ENCODE data around the gene LMNA.
"Not testable (repeated sequence)": the region's sequence is repeated elsewhere in the genome, so short reads cannot be mapped to it uniquely, and the experiment has no call there.

Gene LMNA

DNA sequence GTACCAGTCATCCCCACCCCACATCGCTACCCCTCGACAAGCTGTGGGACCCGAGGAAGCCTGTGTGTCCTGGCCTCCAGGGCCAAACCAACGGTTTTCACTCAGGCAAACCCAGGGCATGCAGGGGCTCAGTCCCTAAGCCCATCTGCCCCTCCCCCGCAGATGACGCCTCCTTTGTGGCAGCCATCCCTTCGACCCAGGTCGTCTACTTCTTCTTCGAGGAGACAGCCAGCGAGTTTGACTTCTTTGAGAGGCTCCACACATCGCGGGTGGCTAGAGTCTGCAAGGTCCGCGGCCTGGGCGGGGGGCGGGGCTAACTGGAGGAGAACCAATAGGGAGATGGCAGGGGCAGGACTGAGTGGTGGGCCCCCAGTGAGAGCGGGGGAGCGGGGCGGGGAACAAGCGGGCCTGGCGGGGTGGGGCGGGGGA lies 46.2 kb downstream of the LMNA start:
- peak in 1 of 3 experiments; percentile 69 for DNase-seq (ENCODE audit: low read depth in 2 of 3, low spot score in 2 of 3)

- DNase-seq (ENCODE audit: low read depth in 2 of 3, low spot score in 2 of 3) = no peak
These were observed 48.0 kb downstream of the LMNA start for GRCh38 chr1:156162430-156163037.

DNA sequence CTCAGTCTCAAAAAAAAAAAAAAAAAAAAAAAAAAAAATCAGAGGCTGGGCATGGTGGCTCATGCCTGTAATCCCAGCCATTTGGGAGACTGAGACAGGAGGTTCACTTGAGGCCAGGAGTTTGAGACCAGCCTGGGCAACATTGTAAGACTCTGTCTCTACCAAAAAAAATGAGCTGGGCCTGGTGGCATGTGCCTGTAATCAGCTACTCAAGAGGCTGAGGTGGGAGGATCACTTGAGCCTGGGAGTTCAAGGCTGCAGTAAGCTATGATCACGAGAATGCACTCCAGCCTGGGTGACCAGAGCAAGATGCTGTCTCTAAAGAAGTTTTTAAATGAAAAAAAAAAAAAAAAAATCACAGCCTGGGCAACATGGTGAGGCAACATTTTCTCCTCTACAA lies 49.2 kb downstream of the LMNA start:
- no peak for DNase-seq (ENCODE audit: low read depth in 2 of 3, low spot score in 2 of 3)

DNA sequence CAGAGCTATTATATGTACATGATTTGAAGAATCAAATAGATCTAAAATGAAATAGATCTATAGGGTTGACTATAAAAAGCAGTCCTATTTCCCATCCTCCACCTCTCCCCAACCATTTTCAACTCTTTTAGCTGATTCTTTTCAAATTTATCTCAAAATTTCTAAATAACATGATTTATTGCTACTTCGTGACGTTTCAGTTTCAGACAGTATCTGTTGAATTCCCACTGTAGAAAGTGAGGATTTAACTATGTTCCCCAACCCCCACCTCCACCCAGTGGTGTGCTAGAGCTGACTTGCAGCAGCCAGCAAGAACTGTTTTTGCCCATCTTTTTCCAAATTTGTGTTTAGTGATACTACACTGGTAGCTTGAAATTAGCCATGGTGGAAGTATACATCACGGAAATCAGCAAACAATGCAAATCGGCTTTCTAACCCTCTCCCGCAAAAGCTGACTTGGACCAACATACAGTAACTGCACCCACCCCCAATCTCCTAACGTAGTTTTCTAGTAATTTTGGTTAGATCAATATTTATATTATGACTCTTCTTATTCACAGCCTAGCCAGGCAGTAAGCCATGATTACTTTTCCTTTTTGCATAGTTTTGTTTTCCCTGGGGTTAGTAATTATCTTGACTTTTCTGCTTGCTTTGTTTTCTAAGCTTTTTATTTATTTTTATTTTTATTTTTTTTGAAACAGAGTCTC lies 49.8 kb downstream of the LMNA start:
- DNase-seq (ENCODE audit: low read depth in 2 of 3, low spot score in 2 of 3) = no peak

DNA sequence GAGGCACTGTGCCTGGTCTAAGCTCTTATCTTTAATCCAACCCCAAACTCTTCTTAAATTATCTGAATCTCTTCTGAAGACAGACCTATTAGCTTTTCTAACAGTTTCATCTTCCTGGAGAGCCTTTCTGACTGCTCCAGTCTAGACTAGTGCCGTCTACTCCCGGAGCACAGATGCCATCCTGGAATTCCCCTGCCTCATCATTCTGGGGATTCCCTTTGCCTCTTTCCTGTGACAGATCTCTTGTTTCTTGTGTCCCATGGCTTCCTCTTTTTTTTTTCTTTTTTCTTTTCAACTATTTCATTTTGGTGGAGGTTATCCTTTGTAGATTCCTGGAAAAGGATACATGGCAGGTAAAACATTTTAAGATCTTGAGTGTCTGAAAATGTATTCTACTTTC lies 50.6 kb downstream of the LMNA start:
- no peak for DNase-seq (ENCODE audit: low read depth in 2 of 3, low spot score in 2 of 3)

GRCh38 chr1:156167536-156167935 lies 53.0 kb downstream of the LMNA start:
- DNase-seq (ENCODE audit: low read depth in 2 of 3, low spot score in 2 of 3) = no peak

- no peak for DNase-seq (ENCODE audit: low read depth in 2 of 3, low spot score in 2 of 3)
These were observed 58.4 kb downstream of the LMNA start for GRCh38 chr1:156172696-156173470.

GRCh38 chr1:156176610-156177210 lies 62.2 kb downstream of the LMNA start:
- no peak for DNase-seq (ENCODE audit: low read depth in 2 of 3, low spot score in 2 of 3)

DNA sequence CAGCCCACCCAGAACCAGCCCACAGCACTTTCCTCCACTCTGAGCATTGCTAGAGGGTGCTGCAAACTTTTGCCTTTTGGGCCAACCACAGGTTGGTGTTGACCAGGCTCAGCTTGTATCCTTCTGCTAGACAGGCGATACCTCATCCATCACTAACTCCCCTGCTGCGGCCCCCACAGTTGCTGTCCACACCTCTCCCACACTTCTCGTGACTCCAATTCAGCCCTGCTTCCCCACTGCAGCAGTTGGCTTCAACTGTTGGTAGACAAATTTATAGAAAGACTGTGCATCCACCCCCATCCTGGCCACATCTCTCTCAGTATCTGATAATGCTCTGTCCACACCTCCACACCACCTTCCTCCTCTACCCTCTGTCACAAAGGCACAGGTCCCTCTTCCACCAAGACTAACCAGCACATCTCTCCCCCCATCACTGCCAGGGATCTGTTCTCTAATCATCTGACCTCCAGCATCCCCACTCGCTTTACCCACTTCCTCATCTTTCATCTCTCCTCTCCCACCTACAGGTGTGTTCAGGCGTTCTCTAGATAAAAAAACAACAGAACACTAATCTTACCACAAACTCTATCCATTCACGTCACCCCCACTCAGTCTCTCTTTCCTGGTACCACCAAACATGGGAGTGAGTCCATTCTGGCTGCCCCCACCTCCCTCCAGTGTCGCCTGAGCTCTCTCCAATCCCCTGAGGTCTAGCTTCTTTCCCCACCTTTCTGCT lies 63.6 kb downstream of the LMNA start:
- DNase-seq (ENCODE audit: low read depth in 2 of 3, low spot score in 2 of 3) = no peak

DNA sequence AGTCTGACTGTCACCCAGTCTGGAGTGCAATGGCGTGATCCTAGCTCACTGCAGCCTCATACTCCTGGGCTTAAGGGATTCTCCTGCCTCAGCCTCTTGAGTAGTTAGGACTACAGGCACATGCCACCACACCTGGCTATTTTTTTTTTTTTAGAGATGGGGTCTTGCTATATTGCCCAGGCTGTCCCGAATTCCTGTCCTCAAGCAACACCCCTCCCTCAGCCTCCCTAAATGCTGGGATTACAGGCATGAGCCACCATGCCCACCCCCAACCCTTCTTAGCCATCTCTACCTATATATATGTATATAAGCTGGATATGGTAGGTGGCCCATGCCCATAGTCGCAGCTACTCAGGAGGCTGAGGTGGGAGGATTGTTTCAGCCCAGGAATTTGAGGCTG lies 66.0 kb downstream of the LMNA start:
- no peak for DNase-seq (ENCODE audit: low read depth in 2 of 3, low spot score in 2 of 3)

GRCh38 chr1:156181391-156181924 lies 66.9 kb downstream of the LMNA start:
- DNase-seq (ENCODE audit: low read depth in 2 of 3, low spot score in 2 of 3) = not testable (repeated sequence)

GRCh38 chr1:156182010-156182779 lies 67.7 kb downstream of the LMNA start:
- not testable (repeated sequence) for DNase-seq (ENCODE audit: low read depth in 2 of 3, low spot score in 2 of 3)

GRCh38 chr1:156186347-156187177 lies 72.1 kb downstream of the LMNA start:
- not testable (repeated sequence) for DNase-seq (ENCODE audit: low read depth in 2 of 3, low spot score in 2 of 3)
